T-cell (primary cell): Measurements from ENCODE around the gene RAPGEF2. TPM values are rescaled to one million over a fixed set of nuclear protein-coding genes. Genes with fewer than 3 reads are reported as not detected.
"Not testable (repeated sequence)": the region's sequence is repeated elsewhere in the genome, so short reads cannot be mapped to it uniquely, and the experiment has no call there.

Experiments
- ATAC-seq, 4 experiments: fragments of 200-7000 bp in 3 of 4; fragments of 150-1000 bp in 1 of 4; cut with Tn5 transposase; replicated peaks in 1 of 4; 1 replicate in 3 of 4; 2 replicates in 1 of 4; pipeline ENCODE4 v1.10.0; 2021; ENCODE audit warnings: moderate library complexity in 3 of 4, mild to moderate bottlenecking in 2 of 4, moderate number of reproducible peaks in 1 of 4
- CTCF ChIA-PET, 2 donors: fragments of 300-600 bp; sonication (Branson Sonifier 250); formaldehyde crosslinking; loops; one replicate each; lab custom pipeline; 2022; ENCODE audit warnings: antibody characterized with exemption in 2 of 2; lab: Charles Lee
- POLR2A ChIA-PET, 2 donors: fragments of 300-600 bp; sonication (Branson Sonifier 250); formaldehyde crosslinking; loops; one replicate each; lab custom pipeline; 2022; ENCODE audit warnings: antibody characterized with exemption in 2 of 2; lab: Charles Lee
- DNase-seq, 35 experiments: peaks; one replicate each; pipeline versions ENCODE4 v3.0.0 to v3.0.0-alpha.2; 2013 to 2023
- H3K27ac ChIP-seq: one replicate; pipeline ENCODE4 v1.5.1; 2013; ENCODE audit warnings: low read length
- H3K27me3 ChIP-seq, 2 experiments: replicated peaks in 1 of 2; 1 replicate in 1 of 2; 2 replicates in 1 of 2; pipeline versions ENCODE4 v1.6.1 to v1.7.0; 2013; ENCODE audit warnings: low read length in 1 of 2, mixed read lengths in 1 of 2; ENCODE audit not compliant: control insufficient read depth in 2 of 2, insufficient read depth in 2 of 2; ENCODE audit errors: extremely low read depth in 1 of 2
- H3K36me3 ChIP-seq, 2 donors: 1 replicate in 1 of 2; 2 replicates in 1 of 2; pipeline versions ENCODE4 v1.6.1 to v1.7.0; 2013; ENCODE audit warnings: low read length in 1 of 2; ENCODE audit not compliant: control insufficient read depth in 2 of 2, insufficient read depth in 1 of 2; ENCODE audit errors: extremely low read depth in 1 of 2
- H3K4me1 ChIP-seq, 2 experiments: 1 replicate in 1 of 2; 2 replicates in 1 of 2; pipeline versions ENCODE4 v1.6.1 to v1.7.0; 2013; ENCODE audit warnings: low read length in 2 of 2, mixed read lengths in 1 of 2; ENCODE audit not compliant: insufficient read depth in 2 of 2, control insufficient read depth in 1 of 2; ENCODE audit errors: extremely low read depth in 1 of 2
- H3K4me3 ChIP-seq, 2 donors: 1 replicate in 1 of 2; 2 replicates in 1 of 2; pipeline versions ENCODE4 v1.5.1 to v1.7.0; 2013; ENCODE audit warnings: mild to moderate bottlenecking in 2 of 2, low read length in 1 of 2, moderate library complexity in 1 of 2; ENCODE audit not compliant: control insufficient read depth in 1 of 2; ENCODE audit errors: extremely low read depth in 1 of 2
- H3K9me3 ChIP-seq: 2 replicates; pipeline ENCODE4 v1.7.0; 2013
- H3K27ac Mint-ChIP-seq, 2 donors: one replicate each; pipeline ENCODE4 v1.8.0; 2020 to 2021; ENCODE audit warnings: mild to moderate bottlenecking in 2 of 2, mixed read lengths in 2 of 2
- H3K27me3 Mint-ChIP-seq, 2 donors: one replicate each; pipeline ENCODE4 v1.8.0; 2021 to 2022; ENCODE audit warnings: mixed read lengths in 2 of 2
- H3K36me3 Mint-ChIP-seq: one replicate; pipeline ENCODE4 v1.8.0; 2021; ENCODE audit warnings: mixed read lengths
- H3K4me1 Mint-ChIP-seq, 3 donors: one replicate each; pipeline ENCODE4 v1.8.0; 2020 to 2022; ENCODE audit warnings: mixed read lengths in 3 of 3, mild to moderate bottlenecking in 1 of 3
- H3K4me3 Mint-ChIP-seq, 3 donors: one replicate each; pipeline ENCODE4 v1.8.0; 2020 to 2022; ENCODE audit warnings: mild to moderate bottlenecking in 3 of 3, mixed read lengths in 3 of 3, moderate library complexity in 3 of 3
- H3K9me3 Mint-ChIP-seq, 3 donors: one replicate each; pipeline ENCODE4 v1.8.0; 2020 to 2022; ENCODE audit warnings: mixed read lengths in 3 of 3
- WGBS: methylation state at CpG from one replicate; pipeline ENCODE4 v1.1.5; 2013; ENCODE audit warnings: missing lambda C conversion rate; ENCODE audit not compliant: insufficient coverage; 5-methylcytosine and 5-hydroxymethylcytosine counted together
- total RNA-seq, 35 experiments: library from RNA in 6 of 35; stranded (reverse) in 6 of 35; fragments of 120-200 nt in 1 of 35; gene quantifications; one replicate each; pipeline versions ENCODE4 v1.2.1 to v1.2.4 and lab custom pipeline; 2013 to 2026

The RAPGEF2 gene
- total RNA-seq, 5 donors from 2014 or later (not counting 1 experiment from before 2014, with no cell fraction given) = 16.8 to 28.5 (median 26.4) TPM

GRCh38 chr4:159315879-159316278, 213.0 kb downstream of the RAPGEF2 start:
- peaks cover 0 to 11% (median 6%) of the 10 kb centered on the region in 3 donors for H3K4me1 Mint-ChIP-seq
- H3K4me3 ChIP-seq, H3K4me3 Mint-ChIP-seq, CTCF ChIA-PET, H3K36me3 ChIP-seq, H3K27ac Mint-ChIP-seq, POLR2A ChIA-PET, H3K4me1 ChIP-seq, H3K27ac ChIP-seq, H3K9me3 Mint-ChIP-seq, H3K27me3 ChIP-seq, ATAC-seq, DNase-seq, H3K9me3 ChIP-seq, H3K27me3 Mint-ChIP-seq: not testable (repeated sequence)
- WGBS = 94% methylated on average over 5 of the region's 12 CpGs
- peaks cover 39% of the 10 kb centered on the region for H3K36me3 Mint-ChIP-seq

- DNase-seq = no peak
- Histone ChIP-seq H3K4me1 (no peaks in the 10 kb centered on the region), H3K4me3 (no peak overlapping the region), H3K36me3 (peaks cover 0 to 3% of the 10 kb centered on the region in 2 donors), H3K27me3 (no peaks in the 10 kb centered on the region), H3K27ac (no peak overlapping the region), H3K9me3 (no peaks in the 10 kb centered on the region)
- H3K27me3 Mint-ChIP-seq = no peaks in the 10 kb centered on the region
- no peak overlapping the region for H3K27ac Mint-ChIP-seq
- ChIA-PET CTCF (no interaction called here), POLR2A (interaction anchor here in 1 of 2 donors (0.6 kb wide), 1 partner anchor 16 kb away, joined by 3 read pairs; no protein-coding TSS in a partner anchor)
- 93% methylated on average over 5 of the region's 5 CpGs for WGBS
- no peak for ATAC-seq
- peaks cover 0 to 4% (median 3%) of the 10 kb centered on the region in 3 donors for H3K4me1 Mint-ChIP-seq
- no peak overlapping the region for H3K4me3 Mint-ChIP-seq
- H3K9me3 Mint-ChIP-seq = no peaks in the 10 kb centered on the region
- H3K36me3 Mint-ChIP-seq = peaks cover 45% of the 10 kb centered on the region
Measured at GRCh38 chr4:159317203-159317602, 214.3 kb downstream of the RAPGEF2 start.

- H3K4me1 ChIP-seq = no peaks in the 10 kb centered on the region
- no peak overlapping the region for H3K27ac ChIP-seq
- H3K9me3 ChIP-seq = no peaks in the 10 kb centered on the region
- no peak overlapping the region for H3K4me3 Mint-ChIP-seq
- H3K27me3 ChIP-seq = no peaks in the 10 kb centered on the region
- no peaks in the 10 kb centered on the region for H3K9me3 Mint-ChIP-seq
- POLR2A ChIA-PET = no interaction called here
- H3K27me3 Mint-ChIP-seq = no peaks in the 10 kb centered on the region
- no peak for DNase-seq
- CTCF ChIA-PET = no interaction called here
- peaks cover 57% of the 10 kb centered on the region for H3K36me3 Mint-ChIP-seq
- H3K36me3 ChIP-seq = peaks cover 3 to 11% of the 10 kb centered on the region in 2 donors
- no peak overlapping the region for H3K4me3 ChIP-seq
- WGBS = 100% methylated on average over 2 of the region's 4 CpGs
- no peaks in the 10 kb centered on the region for H3K4me1 Mint-ChIP-seq
- ATAC-seq = no peak
- no peak overlapping the region for H3K27ac Mint-ChIP-seq
Measured at GRCh38 chr4:159319027-159319426, 216.1 kb downstream of the RAPGEF2 start.

GRCh38 chr4:159326480-159326879, 223.6 kb downstream of the RAPGEF2 start:
- Histone ChIP-seq H3K27ac (no peak overlapping the region), H3K36me3 (peaks cover 6 to 11% of the 10 kb centered on the region in 2 donors), H3K9me3 (no peaks in the 10 kb centered on the region), H3K4me3 (no peak overlapping the region), H3K4me1 (no peaks in the 10 kb centered on the region), H3K27me3 (no peaks in the 10 kb centered on the region)
- Mint-ChIP-seq H3K27me3 (no peaks in the 10 kb centered on the region), H3K36me3 (peaks cover 38% of the 10 kb centered on the region), H3K27ac (no peak overlapping the region), H3K4me3 (no peak overlapping the region), H3K4me1 (no peaks in the 10 kb centered on the region), H3K9me3 (no peaks in the 10 kb centered on the region)
- ChIA-PET POLR2A (interaction anchor here in 1 of 2 donors (0.6 kb wide), 1 partner anchor 135 kb away, joined by 6 read pairs; no protein-coding TSS in a partner anchor), CTCF (no interaction called here)
- no peak for DNase-seq
- ATAC-seq = no peak

- Mint-ChIP-seq H3K27ac (no peak overlapping the region), H3K36me3 (peaks cover 36% of the 10 kb centered on the region), H3K27me3 (no peaks in the 10 kb centered on the region), H3K9me3 (peaks cover 0 to 3% (median 0%) of the 10 kb centered on the region in 3 donors), H3K4me1 (no peaks in the 10 kb centered on the region), H3K4me3 (no peak overlapping the region)
- peaks cover 4 to 5% of the 10 kb centered on the region in 2 donors for H3K36me3 ChIP-seq
- no peak overlapping the region for H3K4me3 ChIP-seq
- ChIA-PET POLR2A (no interaction called here), CTCF (no interaction called here)
- no CpG with 5 or more reads among the region's 2 CpGs for WGBS
- H3K27me3 ChIP-seq = no peaks in the 10 kb centered on the region
- no peak overlapping the region for H3K27ac ChIP-seq
- ATAC-seq (no peak), DNase-seq (no peak)
- no peaks in the 10 kb centered on the region for H3K4me1 ChIP-seq
- no peaks in the 10 kb centered on the region for H3K9me3 ChIP-seq
Measured at GRCh38 chr4:159328766-159329165, 225.9 kb downstream of the RAPGEF2 start.

- POLR2A ChIA-PET = no interaction called here
- no peaks in the 10 kb centered on the region for H3K4me1 Mint-ChIP-seq
- ATAC-seq (no peak), DNase-seq (no peak)
- peaks cover 0 to 12% of the 10 kb centered on the region in 2 donors for H3K36me3 ChIP-seq
- H3K4me3 ChIP-seq = no peak overlapping the region
- H3K27ac Mint-ChIP-seq = no peak overlapping the region
- H3K4me3 Mint-ChIP-seq = no peak overlapping the region
- no peaks in the 10 kb centered on the region for H3K27me3 ChIP-seq
- peaks cover 0 to 3% (median 0%) of the 10 kb centered on the region in 3 donors for H3K9me3 Mint-ChIP-seq
- H3K27ac ChIP-seq = no peak overlapping the region
- no CpG with 5 or more reads among the region's 1 CpG for WGBS
- no peaks in the 10 kb centered on the region for H3K27me3 Mint-ChIP-seq
- H3K36me3 Mint-ChIP-seq = peaks cover 51% of the 10 kb centered on the region
- CTCF ChIA-PET = no interaction called here
- no peaks in the 10 kb centered on the region for H3K4me1 ChIP-seq
- H3K9me3 ChIP-seq = no peaks in the 10 kb centered on the region
Measured at GRCh38 chr4:159334461-159334860, 231.6 kb downstream of the RAPGEF2 start.

GRCh38 chr4:159337041-159337440, 234.2 kb downstream of the RAPGEF2 start:
- Mint-ChIP-seq H3K36me3 (peaks cover 55% of the 10 kb centered on the region), H3K4me1 (no peaks in the 10 kb centered on the region), H3K27me3 (no peaks in the 10 kb centered on the region), H3K4me3 (no peak overlapping the region), H3K9me3 (peaks cover 0 to 3% (median 0%) of the 10 kb centered on the region in 3 donors), H3K27ac (no peak overlapping the region)
- H3K36me3 ChIP-seq = peaks cover 0 to 17% of the 10 kb centered on the region in 2 donors
- ATAC-seq = no peak
- no CpG with 5 or more reads among the region's 2 CpGs for WGBS
- no peaks in the 10 kb centered on the region for H3K4me1 ChIP-seq
- no peak overlapping the region for H3K27ac ChIP-seq
- no peak for DNase-seq
- no peaks in the 10 kb centered on the region for H3K9me3 ChIP-seq
- ChIA-PET CTCF (interaction anchor here in 1 of 2 donors (0.6 kb wide), 1 partner anchor 89 kb away, joined by 3 read pairs; no protein-coding TSS in a partner anchor), POLR2A (no interaction called here)
- no peak overlapping the region for H3K4me3 ChIP-seq
- H3K27me3 ChIP-seq = no peaks in the 10 kb centered on the region
